Ramos (cell line): ENCODE results near the gene IFNL1.
"Not testable (repeated sequence)": the region's sequence is repeated elsewhere in the genome, so short reads cannot be mapped to it uniquely, and the experiment has no call there.

ENCODE experiments used
- in situ Hi-C: fragments of 300-500 bp; cut with MboI; formaldehyde crosslinking; loops from one replicate; pipeline ENCODE4 v1.14.3; 2022; ENCODE audit warnings: low sequenced_read_pairs; ENCODE audit not compliant: unreplicated experiment

Gene IFNL1

DNA sequence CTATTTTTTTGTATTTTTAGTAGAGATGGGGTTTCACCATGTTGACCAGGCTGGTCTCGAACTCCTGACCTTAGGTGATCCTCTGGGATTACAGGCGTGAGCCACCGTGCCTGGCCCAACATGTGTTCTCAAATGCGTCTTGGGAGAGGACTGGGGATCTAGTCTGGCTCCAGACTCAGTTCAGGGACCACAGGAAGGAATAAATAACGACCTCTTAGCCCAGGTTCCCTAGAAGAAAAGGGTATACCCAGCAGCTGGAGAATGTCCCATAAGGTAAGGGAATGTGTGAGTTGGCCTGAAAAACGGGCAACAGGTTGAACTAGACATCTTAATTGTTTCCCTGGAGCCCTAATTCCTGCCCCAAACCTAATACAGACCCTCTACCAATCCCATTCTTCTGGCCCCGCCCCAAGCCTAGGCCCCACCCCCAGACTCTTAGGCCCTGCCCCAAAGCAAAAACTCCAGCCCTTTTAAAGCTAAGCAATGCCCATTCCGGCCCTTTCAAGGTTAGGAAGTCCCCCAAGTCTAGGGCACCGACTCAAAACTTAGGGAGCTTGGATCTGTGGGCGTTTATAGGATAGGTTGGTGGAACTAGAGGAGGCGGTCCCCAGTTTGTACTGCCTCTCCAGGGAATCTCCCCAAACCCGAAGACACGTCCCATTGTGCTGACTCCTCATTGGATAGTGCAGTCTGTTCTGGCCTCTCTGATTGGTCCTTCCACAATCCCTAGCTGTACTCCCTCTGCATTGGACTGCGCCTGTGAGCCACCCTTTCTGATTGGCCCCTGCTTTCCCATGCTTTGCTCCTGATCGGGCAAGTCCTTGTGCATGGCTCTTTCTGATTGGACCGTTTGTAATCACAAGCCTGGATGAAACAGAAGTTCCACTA lies 29.8 kb downstream of the IFNL1 start:
- in situ Hi-C loops, result loop anchor here (10.0 kb wide), 1 partner anchor 111 kb away; no protein-coding TSS in a partner anchor

DNA sequence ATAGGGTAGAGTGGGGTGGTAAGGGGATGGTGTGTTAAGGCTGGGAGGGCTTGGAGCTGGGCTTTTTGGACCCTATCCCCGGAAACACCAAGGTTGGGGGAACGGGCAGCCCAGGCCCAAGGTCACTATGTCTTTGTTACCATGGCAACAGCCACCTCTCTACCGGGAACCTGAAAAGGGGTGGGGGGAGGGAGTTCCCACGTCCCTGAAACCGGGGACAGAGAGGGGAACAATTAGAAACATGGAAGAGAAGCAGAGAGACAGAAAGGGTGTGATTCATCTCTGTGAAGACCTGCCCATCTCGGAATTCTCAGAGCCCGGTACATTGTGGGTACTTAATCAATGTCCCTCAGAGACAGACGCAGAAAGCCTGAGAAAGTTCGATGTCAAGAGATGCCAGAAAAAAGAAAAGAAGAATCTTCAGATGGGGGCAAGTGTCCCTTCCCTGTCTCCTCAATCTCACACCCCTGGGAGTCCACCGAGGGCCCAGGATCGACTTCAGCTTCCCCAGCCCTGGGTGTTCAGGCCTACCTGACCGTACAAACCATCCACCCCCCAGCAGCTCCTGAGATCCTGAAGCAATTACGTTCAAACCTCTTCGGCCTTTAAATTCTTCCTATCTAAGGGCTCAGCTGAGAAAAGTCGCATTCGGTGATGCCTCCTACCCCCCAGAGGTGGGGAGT lies 31.3 kb downstream of the IFNL1 start:
- in situ Hi-C loops, result loop anchor here (10.0 kb wide), 1 partner anchor 113 kb away; no protein-coding TSS in a partner anchor

DNA sequence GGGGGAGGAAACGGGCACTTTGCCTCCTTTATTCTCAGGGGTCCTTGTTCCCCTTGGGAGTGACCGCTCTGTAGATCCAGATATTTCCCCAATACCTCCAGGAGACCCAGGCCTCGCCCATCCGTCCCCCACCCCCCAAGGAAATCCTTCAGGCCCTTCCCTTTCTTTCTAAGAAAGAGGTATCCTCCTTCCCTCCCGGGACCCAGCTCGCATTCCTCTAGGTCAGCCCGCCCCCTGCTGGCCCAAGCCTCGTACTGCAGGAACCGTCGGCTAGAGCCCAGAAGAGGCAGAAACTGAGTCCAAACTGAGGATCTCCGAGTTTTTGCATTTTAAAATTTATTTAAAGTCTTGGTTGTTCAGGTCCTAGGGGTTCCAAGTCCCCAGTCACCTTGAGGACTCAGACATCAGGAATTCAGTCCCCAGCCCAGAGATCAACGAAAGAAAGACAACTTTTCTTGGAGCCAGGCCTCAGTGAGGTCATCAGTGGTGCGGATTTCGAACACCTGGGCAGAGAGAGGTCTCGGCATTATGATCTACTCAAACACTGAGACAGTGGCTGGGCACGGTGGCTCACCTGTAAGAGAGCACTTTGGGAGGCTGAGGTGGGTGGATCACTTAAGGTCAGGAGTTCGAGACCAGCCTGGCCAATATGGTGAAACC lies 32.0 kb downstream of the IFNL1 start:
- in situ Hi-C loops, result loop anchor here (10.0 kb wide), 1 partner anchor 113 kb away; no protein-coding TSS in a partner anchor

DNA sequence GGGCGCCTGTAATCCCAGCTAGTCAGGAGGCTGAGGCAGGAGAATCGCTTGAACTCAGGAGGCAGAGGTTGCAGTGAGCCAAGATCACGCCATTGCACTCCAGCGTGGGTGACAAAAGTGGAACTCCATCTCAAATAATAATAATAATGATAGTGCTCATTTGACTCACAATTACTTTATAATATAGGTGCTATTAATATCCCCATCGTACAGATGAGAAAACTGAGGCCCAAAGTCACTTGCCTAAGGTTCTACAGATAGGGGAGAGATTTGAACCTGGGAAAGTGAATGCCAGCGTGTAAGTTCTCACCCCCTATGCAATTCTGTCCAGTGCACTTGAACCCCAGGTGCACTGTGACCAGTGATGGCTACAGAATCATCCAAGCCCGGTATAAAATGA lies 33.7 kb downstream of the IFNL1 start:
- in situ Hi-C loops, result loop anchor here (10.0 kb wide), 1 partner anchor 115 kb away; no protein-coding TSS in a partner anchor

DNA sequence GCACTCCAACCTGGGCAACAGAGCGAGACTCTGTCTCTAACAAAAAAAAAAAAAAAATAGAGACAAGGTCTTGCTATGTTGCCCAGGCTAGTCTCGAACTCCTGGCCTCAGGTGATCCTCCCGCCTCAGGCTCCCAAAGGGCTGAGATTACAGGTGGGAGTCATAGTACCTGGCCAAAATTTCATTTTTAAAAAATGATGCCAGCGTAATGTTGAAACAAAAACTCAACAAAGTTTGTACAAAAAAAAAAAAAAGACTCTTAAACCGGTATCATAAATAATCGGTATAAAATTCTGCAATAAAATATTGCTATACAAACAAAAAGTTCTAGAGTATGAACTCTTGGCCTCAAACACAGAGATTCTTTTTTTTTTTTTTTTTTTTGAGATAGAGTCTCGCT lies 36.1 kb downstream of the IFNL1 start:
- in situ Hi-C loops, result no loop called here

DNA sequence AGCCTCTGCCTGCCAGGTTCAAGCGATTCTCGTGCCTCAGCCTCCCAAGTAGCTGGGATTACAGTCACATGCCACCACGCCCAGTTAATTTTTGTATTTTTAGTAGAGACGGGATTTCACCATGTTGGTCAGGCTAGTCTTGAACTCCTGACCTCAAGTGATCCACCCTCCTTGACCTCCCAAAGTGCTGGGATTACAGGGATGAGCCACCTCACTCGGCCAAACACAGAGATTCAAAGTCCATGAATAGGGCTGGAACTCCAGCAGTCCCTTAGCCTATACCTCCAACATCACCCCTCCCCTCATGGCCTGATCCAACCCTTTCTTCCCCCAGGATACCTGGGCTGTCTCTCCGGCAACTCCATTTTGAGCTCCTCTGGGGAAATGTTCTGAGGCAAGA lies 36.5 kb downstream of the IFNL1 start:
- in situ Hi-C loops, result not testable (repeated sequence)

DNA sequence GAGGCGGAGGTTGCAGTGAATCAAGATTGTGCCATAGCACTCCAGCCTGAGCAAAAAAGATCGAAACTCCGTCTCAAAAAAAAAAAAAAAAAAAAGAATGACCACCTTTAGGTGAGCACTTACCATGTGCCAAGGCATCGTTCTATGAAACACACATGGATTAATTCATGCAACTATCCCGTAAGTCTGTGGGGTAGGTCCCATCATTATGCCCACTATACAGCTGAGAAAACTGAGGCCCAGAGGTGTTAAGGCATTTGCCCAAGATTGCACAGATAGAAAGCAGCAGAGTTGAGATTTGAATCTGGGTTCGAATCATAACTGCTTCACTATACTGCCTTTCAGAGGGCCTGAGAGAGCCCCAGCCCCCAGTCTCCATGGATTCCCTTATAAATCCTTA lies 37.3 kb downstream of the IFNL1 start:
- in situ Hi-C loops, result no loop called here

DNA sequence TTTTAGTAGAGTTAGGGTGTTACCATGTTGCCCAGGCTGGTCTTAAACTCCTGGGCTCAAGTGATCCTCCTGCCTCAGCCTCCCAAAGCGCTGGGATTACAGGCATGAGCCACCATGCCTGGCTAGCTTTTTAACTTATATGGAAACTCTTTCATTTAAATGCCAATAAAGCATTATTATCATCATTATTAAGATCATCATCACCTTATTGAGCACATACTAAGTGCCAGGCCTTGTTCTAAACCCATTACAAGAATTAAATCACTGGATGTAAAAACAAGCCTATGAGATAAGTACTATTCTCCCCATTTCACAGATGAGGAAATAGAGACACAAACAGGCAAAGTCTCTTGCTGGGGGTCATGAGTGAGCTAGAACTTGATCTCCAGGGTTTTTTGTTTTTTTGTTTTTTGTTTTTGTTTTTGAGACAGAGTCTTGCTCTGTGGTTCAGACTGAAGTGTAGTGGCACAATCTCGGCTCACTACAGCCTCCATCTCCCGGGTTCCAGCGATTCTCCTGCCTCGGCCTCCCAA lies 38.3 kb downstream of the IFNL1 start:
- in situ Hi-C loops, result no loop called here

DNA sequence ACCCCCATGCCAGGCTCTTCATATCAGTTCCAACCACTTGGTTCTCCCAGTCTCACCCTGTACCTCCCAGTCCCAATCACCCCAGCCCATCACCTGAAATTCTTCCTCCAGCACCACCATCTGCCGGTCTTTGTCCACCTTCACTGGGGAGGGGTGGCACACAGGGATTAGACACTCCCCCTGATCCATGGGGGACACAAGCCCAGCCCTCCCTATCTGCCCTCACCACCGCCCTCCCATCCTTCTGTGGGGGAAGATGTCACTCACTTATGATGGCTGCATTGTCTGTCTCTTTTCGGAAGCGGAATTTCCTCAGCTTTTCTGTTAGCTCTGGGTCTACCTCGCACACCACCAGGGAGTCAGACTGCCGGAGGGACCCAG lies 39.0 kb downstream of the IFNL1 start:
- in situ Hi-C loops, result no loop called here

DNA sequence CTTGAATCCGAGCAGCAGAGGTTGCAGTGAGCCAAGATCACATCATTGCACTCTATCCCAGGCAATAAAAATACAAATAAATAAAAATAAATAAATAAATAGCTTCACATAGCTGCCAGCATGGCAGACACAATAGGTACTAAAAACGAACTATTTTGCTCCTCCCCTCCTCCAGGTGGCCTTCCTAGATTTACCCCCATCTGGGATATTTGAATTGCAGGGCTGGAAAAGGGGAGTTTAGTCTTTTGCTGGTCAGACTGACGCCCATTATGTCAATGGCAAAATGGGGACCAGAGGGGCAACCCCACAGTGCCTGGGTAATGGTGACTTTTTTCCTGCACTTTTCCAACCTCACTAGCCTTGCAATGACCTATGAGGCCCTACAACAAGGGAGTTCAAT lies 40.3 kb downstream of the IFNL1 start:
- in situ Hi-C loops, result no loop called here

DNA sequence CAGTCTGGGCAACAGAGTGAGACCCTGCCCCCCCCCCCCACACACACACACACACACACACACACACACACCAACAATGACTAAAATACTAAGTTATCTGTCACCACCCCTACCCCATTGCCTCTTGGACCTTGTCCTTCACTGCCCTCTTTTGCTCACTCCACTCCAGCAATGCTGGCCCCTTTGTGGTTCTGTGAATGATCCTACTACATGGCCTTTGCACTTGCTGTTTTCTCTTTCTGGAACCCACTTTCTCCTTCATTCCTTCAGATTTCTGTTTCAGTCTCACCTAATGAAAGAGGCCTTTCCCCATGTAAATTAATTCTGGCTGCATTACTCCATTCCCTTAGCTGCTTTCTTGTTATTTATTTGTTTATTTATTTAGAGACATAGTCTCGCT lies 43.5 kb downstream of the IFNL1 start:
- in situ Hi-C loops, result no loop called here

DNA sequence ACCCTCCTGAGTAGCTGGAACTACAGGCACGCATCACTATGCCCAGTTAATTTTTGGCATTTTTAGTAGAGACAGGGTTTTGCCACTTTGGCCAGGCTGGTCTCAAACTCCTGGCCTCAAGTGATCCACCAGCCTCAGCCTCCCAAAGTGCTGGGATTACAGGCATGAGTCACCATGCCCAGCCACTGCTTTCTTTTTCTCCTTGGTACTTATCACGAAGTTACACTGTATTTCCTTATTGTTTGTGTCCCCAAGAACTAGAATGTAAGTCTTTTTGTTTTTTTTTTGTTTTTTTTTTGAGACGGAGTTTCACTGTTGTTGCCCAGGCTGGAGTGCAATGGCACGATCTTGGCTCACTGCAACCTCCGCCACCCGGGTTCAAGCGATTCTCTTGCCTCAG lies 43.9 kb downstream of the IFNL1 start:
- in situ Hi-C loops, result not testable (repeated sequence)

DNA sequence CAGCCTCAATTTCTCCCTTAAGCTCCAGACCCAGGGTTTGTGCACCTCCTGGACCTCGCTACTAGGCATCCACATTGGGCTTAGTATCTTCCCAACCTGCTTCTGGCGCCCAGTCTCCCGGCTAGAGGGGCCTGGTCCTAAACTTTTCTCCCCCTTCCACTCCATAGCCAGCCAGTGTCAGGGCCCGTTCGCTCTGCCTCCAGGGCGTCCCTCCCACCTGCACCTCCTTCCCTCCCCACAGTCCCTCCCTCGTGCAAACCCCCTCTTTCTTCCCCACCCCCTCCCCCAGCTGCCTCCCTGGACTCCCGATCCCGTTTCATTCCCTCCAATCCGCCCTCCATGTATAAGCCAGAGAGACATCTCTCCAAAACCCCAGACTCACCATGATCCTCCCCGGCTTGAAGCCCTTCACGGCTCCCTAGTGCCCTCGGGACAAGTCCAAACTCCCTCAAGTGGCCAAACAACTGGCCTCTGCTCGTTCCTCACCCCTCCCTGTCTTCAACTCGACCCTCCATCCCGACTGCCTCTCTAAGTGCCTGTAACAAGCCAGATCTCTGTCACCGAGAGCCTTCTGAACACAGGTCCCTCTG lies 45.0 kb downstream of the IFNL1 start:
- in situ Hi-C loops, result no loop called here

DNA sequence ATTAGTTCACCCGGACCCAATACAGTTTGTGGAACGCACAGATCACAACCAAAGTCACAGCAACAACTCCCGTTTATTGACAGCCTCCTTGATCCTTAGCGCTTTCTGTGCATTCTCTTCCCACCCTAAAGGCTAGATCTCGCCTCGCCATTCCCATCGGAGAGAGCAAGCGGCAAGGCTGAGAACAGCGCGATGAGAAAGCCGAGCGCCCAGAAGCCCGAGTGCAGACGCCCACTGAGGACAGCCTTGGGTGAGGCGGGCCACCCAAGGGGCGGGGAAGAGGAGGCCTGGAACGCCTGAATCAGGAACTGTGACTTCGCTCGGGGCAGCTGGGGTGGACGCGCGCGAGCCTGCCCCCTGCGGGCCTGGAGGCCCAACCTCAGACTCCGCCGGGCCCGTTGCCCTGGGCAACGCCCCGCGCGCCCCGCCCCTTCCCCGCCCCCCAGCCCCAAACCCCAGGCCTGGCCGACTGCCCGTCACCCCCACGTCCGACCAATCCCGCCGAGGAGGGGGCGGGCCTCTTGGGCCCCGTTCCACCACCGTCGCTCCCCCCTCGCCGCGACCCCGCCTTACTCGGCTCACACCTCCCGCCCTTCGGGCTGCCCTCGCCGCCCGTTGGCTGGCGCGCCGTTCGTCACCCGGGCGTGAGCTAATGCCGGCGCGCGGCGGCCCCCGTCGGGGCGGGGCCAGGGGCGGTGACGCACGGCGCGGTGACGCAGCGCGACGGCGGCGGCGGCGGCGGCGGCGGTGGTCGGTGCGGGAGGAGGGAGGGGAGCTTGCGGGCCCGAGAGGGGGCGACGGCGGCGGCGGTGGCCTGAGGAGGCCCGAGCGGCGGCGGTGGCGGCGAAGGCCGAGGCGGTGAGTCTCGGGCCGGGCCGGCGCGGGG lies 45.8 kb downstream of the IFNL1 start, which contains the start of gene SAMD4B:
Gene SAMD4B, plus strand, starts transcription at position 703 of the 886 bp plus-strand sequence. CDS start 14,473 bp downstream, outside the sequence.
- in situ Hi-C loops, result no loop called here

DNA sequence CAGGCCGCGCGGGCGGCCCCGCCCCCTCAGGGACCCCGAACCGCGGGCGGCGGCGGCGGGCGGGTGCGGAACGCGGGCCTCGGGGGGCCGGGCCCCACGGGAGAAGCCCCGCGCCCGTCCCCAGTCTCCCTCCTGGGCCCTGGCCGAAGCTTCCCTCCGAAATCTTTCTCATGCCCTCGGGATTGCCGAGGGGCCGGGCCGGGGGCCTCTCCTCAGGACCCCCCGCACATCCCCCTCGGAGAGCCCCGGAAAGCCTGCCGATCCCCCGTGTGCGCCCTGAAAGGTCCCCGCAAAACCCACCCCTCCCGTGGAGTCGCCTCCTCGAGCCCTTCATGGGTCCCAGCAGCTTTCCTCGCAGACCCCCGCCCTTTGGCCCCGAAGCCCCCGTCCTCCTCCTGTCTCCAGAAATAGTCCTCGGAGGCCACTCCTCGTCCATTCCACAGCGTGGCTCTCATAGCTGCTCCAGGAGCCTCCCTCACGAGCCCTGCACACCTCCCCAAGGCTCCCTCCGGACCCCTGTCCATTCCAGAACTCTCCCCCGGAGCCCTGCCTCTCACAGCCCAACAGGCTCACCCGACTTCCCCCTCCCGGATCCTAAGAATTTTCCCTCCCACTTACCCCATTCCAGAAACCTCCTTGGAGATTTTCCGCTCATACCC lies 46.6 kb downstream of the IFNL1 start:
- in situ Hi-C loops, result no loop called here

DNA sequence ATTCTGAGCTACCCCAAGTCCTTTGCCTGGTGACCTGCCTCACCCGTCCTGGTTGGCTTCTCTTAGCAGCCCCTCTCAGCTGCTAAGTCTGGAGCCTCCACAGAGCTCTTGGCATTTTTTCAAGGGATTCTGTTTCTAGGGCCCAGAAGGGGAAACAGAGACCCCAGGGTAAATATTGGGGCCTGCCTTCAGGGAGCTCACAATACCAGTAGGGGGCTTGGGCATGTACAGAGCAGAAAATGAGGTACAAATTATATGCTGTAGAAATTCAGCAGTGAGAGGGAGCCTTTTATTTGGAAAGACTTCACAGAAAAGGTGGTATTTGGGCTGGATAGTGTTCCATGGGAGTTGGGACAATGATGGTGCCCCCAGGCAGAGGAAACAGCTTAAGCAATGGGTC lies 49.7 kb downstream of the IFNL1 start:
- in situ Hi-C loops, result no loop called here

DNA sequence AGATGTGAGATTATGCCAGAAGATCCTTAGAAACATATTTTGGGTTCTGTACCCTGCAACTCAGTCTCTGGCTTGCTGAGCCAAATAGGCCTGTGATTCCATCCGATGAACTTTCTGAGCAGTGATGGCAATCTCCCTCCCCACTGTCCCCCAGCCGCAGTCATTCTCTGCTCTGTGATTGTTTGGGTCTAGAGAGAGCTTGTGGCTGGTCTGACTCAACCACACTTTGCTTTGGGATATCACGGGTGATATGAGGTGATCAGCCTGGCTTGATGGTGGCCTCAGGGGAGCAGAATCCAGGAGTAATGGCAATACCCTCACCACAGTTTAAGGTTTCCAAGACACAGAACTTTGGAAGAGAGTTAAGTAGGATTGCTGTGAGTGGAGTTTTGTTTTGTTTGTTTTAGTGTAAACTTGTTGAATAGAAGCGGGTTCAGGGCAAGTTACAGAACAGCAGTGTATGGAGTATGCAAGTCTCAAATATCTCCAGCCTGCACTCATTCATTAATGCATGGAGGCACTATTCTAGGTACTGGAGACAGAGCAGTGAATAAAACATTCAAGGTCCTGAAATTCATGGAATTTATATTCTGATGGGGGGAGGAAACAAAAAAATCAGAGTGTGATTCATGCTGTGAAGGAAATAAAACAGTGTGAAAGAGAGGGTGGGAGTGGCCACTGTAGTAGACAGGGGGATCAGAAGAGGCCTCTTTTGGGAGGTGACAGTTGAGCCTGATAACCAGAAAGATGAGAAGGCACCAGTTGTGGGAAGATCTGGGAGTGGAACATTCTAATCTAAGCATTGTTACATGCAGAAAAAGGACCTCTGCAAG lies 51.3 kb downstream of the IFNL1 start:
- in situ Hi-C loops, result no loop called here
